NCI-H1105 treated with DMSO at 0.1 percent for 48 hours (cell line): Measurements from ENCODE around the gene SPECC1L.
"Not testable (repeated sequence)": the region's sequence is repeated elsewhere in the genome, so short reads cannot be mapped to it uniquely, and the experiment has no call there.

Experiments used
- DNase-seq: peaks from one replicate; lab custom pipeline; 2025; lab: John Stamatoyannopoulos, UW

SPECC1L gene

GRCh38 chr22:24289114-24289513, 18.5 kb downstream of the SPECC1L start:
- no peak for DNase-seq

- DNase-seq = no peak
Measured at GRCh38 chr22:24289741-24290163, 19.1 kb downstream of the SPECC1L start.

- DNase-seq = no peak
Measured at GRCh38 chr22:24290459-24290858, 19.8 kb downstream of the SPECC1L start.

- DNase-seq = no peak
Measured at GRCh38 chr22:24291515-24292201, 21.0 kb downstream of the SPECC1L start.

GRCh38 chr22:24292202-24292830, 21.7 kb downstream of the SPECC1L start:
- DNase-seq = not testable (repeated sequence)

- not testable (repeated sequence) for DNase-seq
Measured at GRCh38 chr22:24294913-24295312, 24.3 kb downstream of the SPECC1L start.

- not testable (repeated sequence) for DNase-seq
Measured at GRCh38 chr22:24298497-24299155, 28.0 kb downstream of the SPECC1L start.

GRCh38 chr22:24300522-24300921, 29.9 kb downstream of the SPECC1L start:
- not testable (repeated sequence) for DNase-seq

- no peak for DNase-seq
Measured at GRCh38 chr22:24302591-24302990, 32.0 kb downstream of the SPECC1L start.

GRCh38 chr22:24303007-24303406, 32.4 kb downstream of the SPECC1L start:
- DNase-seq = no peak

GRCh38 chr22:24304062-24304675, 33.5 kb downstream of the SPECC1L start:
- no peak for DNase-seq

GRCh38 chr22:24305260-24305692, 34.6 kb downstream of the SPECC1L start:
- no peak for DNase-seq

GRCh38 chr22:24310969-24311368, 40.3 kb downstream of the SPECC1L start:
- DNase-seq = no peak

GRCh38 chr22:24315367-24315966, 44.8 kb downstream of the SPECC1L start:
- DNase-seq = no peak

GRCh38 chr22:24316264-24316663, 45.6 kb downstream of the SPECC1L start:
- DNase-seq = not testable (repeated sequence)

GRCh38 chr22:24317511-24317910, 46.9 kb downstream of the SPECC1L start:
- not testable (repeated sequence) for DNase-seq

- DNase-seq = no peak
Measured at GRCh38 chr22:24319451-24319850, 48.8 kb downstream of the SPECC1L start.

GRCh38 chr22:24321999-24322398, 51.4 kb downstream of the SPECC1L start:
- no peak for DNase-seq

GRCh38 chr22:24322522-24322921, 51.9 kb downstream of the SPECC1L start:
- no peak for DNase-seq

- DNase-seq = no peak
Measured at GRCh38 chr22:24323233-24323632, 52.6 kb downstream of the SPECC1L start.

GRCh38 chr22:24323695-24324094, 53.1 kb downstream of the SPECC1L start:
- no peak for DNase-seq

GRCh38 chr22:24324137-24324536, 53.5 kb downstream of the SPECC1L start:
- no peak for DNase-seq
